GM12878 (cell line): Measurements from ENCODE around the gene BCAP29.

Experiments used
- EZH2 ChIP-seq: IDR thresholded peaks from 2 replicates; pipeline ENCODE4 v1.6.1; 2012; ENCODE audit warnings: low read depth, mild to moderate bottlenecking, control low read depth, inconsistent platforms, low read length, borderline replicate concordance; ENCODE audit not compliant: control insufficient read depth
- KAT2A ChIP-seq: conservative IDR thresholded peaks from 2 replicates; pipeline ENCODE4 v1.6.1; 2011; ENCODE audit warnings: low read depth, low read length; ENCODE audit not compliant: control insufficient read depth
- KDM1A ChIP-seq: fragments of 200-600 bp; sonication (generic); IDR thresholded peaks from 2 replicates; pipeline ENCODE4 v1.6.1; 2016; ENCODE audit warnings: borderline replicate concordance
- MYC ChIP-seq: IDR thresholded peaks from 2 replicates; pipeline ENCODE4 v1.6.1; 2011; ENCODE audit warnings: mild to moderate bottlenecking, low read length, moderate library complexity, inconsistent platforms; ENCODE audit not compliant: insufficient read depth, insufficient replicate concordance, insufficient read length, severe bottlenecking
- RAD21 ChIP-seq: IDR thresholded peaks from 2 replicates; pipeline ENCODE4 v1.6.1; 2011; ENCODE audit warnings: mild to moderate bottlenecking, low read depth, low read length, moderate library complexity; ENCODE audit not compliant: insufficient read depth
- SP1 ChIP-seq: IDR thresholded peaks from one replicate; pipeline ENCODE4 v1.6.1; 2011; ENCODE audit warnings: low read depth, low read length
- TF ChIP-seq, protein P1 (sequence below), 3 experiments: IDR thresholded peaks in 2 of 3; conservative IDR thresholded peaks in 1 of 3; 2 replicates each; pipeline ENCODE4 v1.5.1; 2011; ENCODE audit warnings: low read depth in 3 of 3, low read length in 3 of 3, mild to moderate bottlenecking in 3 of 3, control low read depth in 2 of 3, moderate library complexity in 2 of 3, inconsistent platforms in 1 of 3, mixed read lengths in 1 of 3; ENCODE audit not compliant: control insufficient read depth in 2 of 3, insufficient read depth in 1 of 3; ENCODE audit errors: extremely low read depth in 1 of 3
- TF ChIP-seq, protein P2 (sequence below): fragments of 450-650 bp; IDR thresholded peaks from 2 replicates; pipeline ENCODE4 v1.6.1; 2016; ENCODE audit warnings: mild to moderate bottlenecking
- TF ChIP-seq, protein P3 (sequence below): fragments of 450-650 bp; formaldehyde crosslinking; IDR thresholded peaks from 2 replicates; pipeline ENCODE4 v1.4.0; 2020; ENCODE audit warnings: mild to moderate bottlenecking, moderate library complexity
- TF ChIP-seq, protein P4 (sequence below): IDR thresholded peaks from 2 replicates; pipeline ENCODE4 v1.6.1; 2011; ENCODE audit warnings: borderline replicate concordance, low read depth, mild to moderate bottlenecking, moderate library complexity, low read length; ENCODE audit not compliant: insufficient read depth, poor library complexity, severe bottlenecking

DNA sequence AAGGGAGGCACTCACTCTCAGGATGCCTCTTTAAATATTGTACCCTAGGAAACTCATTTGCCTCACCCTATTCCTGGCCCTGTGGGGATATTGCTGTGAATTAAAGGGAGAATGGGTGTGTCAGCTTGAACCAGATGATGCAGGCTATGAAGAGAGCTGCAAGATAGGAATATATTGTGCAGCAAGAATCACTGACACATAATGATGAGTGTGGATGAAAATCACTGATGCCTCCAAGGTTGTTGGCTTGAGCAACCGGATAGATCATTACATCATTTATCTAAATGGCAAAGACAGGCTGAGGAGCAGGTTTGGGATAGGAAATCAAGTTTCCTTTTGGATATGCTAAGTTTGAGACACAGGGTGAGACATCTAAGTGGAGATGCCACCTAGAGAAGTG is 86.7 kb downstream of the BCAP29 start:
- TF ChIP-seq EZH2 (no peak), RAD21 (no peak), KAT2A (no peak), SP1 (no peak), MYC (no peak), KDM1A (no peak)
- TF ChIP-seq, protein P1, sequence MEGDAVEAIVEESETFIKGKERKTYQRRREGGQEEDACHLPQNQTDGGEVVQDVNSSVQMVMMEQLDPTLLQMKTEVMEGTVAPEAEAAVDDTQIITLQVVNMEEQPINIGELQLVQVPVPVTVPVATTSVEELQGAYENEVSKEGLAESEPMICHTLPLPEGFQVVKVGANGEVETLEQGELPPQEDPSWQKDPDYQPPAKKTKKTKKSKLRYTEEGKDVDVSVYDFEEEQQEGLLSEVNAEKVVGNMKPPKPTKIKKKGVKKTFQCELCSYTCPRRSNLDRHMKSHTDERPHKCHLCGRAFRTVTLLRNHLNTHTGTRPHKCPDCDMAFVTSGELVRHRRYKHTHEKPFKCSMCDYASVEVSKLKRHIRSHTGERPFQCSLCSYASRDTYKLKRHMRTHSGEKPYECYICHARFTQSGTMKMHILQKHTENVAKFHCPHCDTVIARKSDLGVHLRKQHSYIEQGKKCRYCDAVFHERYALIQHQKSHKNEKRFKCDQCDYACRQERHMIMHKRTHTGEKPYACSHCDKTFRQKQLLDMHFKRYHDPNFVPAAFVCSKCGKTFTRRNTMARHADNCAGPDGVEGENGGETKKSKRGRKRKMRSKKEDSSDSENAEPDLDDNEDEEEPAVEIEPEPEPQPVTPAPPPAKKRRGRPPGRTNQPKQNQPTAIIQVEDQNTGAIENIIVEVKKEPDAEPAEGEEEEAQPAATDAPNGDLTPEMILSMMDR (IDR thresholded peaks at IDR 0.05 in 2 of 3, conservative IDR thresholded peaks at IDR 0.05 in 1 of 3; ENCODE audit: control insufficient read depth in 2 of 3, extremely low read depth in 1 of 3, insufficient read depth in 1 of 3, low read depth in 3 of 3, low read length in 3 of 3) = no peak
- TF ChIP-seq, protein P2, sequence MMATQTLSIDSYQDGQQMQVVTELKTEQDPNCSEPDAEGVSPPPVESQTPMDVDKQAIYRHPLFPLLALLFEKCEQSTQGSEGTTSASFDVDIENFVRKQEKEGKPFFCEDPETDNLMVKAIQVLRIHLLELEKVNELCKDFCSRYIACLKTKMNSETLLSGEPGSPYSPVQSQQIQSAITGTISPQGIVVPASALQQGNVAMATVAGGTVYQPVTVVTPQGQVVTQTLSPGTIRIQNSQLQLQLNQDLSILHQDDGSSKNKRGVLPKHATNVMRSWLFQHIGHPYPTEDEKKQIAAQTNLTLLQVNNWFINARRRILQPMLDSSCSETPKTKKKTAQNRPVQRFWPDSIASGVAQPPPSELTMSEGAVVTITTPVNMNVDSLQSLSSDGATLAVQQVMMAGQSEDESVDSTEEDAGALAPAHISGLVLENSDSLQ = no peak
- TF ChIP-seq, protein P3, sequence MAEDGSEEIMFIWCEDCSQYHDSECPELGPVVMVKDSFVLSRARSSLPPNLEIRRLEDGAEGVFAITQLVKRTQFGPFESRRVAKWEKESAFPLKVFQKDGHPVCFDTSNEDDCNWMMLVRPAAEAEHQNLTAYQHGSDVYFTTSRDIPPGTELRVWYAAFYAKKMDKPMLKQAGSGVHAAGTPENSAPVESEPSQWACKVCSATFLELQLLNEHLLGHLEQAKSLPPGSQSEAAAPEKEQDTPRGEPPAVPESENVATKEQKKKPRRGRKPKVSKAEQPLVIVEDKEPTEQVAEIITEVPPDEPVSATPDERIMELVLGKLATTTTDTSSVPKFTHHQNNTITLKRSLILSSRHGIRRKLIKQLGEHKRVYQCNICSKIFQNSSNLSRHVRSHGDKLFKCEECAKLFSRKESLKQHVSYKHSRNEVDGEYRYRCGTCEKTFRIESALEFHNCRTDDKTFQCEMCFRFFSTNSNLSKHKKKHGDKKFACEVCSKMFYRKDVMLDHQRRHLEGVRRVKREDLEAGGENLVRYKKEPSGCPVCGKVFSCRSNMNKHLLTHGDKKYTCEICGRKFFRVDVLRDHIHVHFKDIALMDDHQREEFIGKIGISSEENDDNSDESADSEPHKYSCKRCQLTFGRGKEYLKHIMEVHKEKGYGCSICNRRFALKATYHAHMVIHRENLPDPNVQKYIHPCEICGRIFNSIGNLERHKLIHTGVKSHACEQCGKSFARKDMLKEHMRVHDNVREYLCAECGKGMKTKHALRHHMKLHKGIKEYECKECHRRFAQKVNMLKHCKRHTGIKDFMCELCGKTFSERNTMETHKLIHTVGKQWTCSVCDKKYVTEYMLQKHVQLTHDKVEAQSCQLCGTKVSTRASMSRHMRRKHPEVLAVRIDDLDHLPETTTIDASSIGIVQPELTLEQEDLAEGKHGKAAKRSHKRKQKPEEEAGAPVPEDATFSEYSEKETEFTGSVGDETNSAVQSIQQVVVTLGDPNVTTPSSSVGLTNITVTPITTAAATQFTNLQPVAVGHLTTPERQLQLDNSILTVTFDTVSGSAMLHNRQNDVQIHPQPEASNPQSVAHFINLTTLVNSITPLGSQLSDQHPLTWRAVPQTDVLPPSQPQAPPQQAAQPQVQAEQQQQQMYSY = no peak
- TF ChIP-seq, protein P4, sequence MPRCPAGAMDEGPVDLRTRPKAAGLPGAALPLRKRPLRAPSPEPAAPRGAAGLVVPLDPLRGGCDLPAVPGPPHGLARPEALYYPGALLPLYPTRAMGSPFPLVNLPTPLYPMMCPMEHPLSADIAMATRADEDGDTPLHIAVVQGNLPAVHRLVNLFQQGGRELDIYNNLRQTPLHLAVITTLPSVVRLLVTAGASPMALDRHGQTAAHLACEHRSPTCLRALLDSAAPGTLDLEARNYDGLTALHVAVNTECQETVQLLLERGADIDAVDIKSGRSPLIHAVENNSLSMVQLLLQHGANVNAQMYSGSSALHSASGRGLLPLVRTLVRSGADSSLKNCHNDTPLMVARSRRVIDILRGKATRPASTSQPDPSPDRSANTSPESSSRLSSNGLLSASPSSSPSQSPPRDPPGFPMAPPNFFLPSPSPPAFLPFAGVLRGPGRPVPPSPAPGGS = no peak
